ENCODE data around the gene NT5DC3.

Gene NT5DC3

DNA sequence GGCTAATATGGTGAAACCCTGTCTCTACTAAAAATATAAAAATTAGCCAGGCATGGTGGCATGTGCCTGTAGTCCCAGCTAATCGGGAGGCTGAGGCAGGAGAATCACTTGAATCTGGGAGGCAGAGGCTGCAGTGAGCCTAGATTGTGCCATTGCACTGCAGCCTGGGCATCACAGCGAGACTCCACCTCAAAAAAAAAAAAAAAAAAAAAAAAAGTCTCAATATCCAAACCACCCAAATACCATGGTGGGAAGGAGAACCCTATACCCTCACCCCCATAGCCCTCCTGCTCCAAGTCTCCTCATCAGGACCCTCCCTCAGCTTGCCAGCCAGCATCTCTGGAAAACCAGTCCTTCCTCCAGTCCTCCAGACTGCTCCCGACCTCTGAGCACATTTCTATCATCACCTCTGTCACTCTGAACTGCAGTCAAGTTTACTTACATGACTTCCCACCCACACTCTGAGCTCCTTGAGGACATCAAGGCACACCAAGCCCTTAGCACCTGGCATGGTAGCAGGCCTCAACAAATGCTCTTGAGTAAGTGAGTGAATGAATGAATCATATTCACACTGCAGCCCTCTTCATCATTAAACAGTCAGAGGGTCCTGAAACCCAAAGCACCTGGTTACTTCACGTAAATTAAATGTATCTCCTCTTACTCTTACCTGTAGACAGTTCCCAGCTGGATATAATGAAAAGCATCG, 35.2 kb downstream of the NT5DC3 start:
- no peak overlapping the region for H3K4me3 ChIP-seq (ENCODE audit: low read depth, low read length)
- no peak for TF ChIP-seq CTCF (IDR thresholded peaks at IDR 0.05; ENCODE audit: low read depth, low read length, missing control alignments)
- DNase-seq (ENCODE audit: low read depth): no peak

- no peak overlapping the region for H3K4me3 ChIP-seq (ENCODE audit: low read depth, low read length)
- no peak for DNase-seq (ENCODE audit: low read depth)
- no peak for TF ChIP-seq CTCF (IDR thresholded peaks at IDR 0.05; ENCODE audit: low read depth, low read length, missing control alignments)
These were observed 37.2 kb downstream of the NT5DC3 start for GRCh38 chr12:103803847-103804246.

DNA sequence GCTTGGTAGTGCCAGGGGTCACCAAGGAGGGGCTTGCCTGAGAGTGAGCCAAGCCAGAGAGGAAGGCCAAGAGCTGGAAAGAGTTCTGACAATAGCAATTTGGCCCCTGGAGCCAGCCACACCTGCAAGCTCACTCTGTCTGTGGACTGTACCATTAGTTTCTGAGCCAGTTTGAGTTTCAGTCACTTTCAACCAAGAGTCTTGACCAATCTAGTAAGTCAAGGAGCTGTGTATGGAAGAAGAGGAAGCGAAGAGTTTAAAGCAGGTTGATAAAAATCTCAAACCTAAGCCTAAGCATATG, 38.5 kb downstream of the NT5DC3 start:
- no peak for TF ChIP-seq CTCF (IDR thresholded peaks at IDR 0.05; ENCODE audit: low read depth, low read length, missing control alignments)
- no peak overlapping the region for H3K4me3 ChIP-seq (ENCODE audit: low read depth, low read length)
- no peak for DNase-seq (ENCODE audit: low read depth)

GRCh38 chr12:103801709-103802585, 39.1 kb downstream of the NT5DC3 start:
- H3K4me3 ChIP-seq (ENCODE audit: low read depth, low read length): no peak overlapping the region
- TF ChIP-seq CTCF (IDR thresholded peaks at IDR 0.05; ENCODE audit: low read depth, low read length, missing control alignments): no peak
- DNase-seq (ENCODE audit: low read depth): no peak

- no peak for DNase-seq (ENCODE audit: low read depth)
- H3K4me3 ChIP-seq (ENCODE audit: low read depth, low read length): no peak overlapping the region
- TF ChIP-seq CTCF (IDR thresholded peaks at IDR 0.05; ENCODE audit: low read depth, low read length, missing control alignments): no peak
These were observed 40.9 kb downstream of the NT5DC3 start for GRCh38 chr12:103799857-103800771.

DNA sequence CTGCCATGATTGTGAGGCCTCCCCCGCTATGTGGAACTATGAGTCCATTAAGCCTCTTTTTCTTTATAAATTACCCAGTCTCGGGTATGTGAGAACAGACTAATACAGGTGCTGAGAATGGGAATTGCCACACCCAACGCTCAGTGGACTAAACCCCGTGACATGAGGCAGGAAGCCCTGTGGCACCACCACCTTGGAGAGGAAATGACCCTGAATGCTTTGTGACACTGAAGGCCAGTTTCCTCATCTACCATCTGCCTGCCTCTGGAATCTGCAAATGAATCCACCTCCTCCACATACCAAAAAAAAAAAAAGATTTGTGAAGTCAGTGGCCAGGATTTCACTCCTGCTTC, 41.6 kb downstream of the NT5DC3 start:
- no peak overlapping the region for H3K4me3 ChIP-seq (ENCODE audit: low read depth, low read length)
- no peak for TF ChIP-seq CTCF (IDR thresholded peaks at IDR 0.05; ENCODE audit: low read depth, low read length, missing control alignments)
- DNase-seq (ENCODE audit: low read depth): no peak
